DND-41 (cell line): Measurements from ENCODE around the gene ENTPD6.

Experiments
- EZH2 ChIP-seq: IDR thresholded peaks from 3 replicates; pipeline ENCODE4 v1.6.1; 2012; ENCODE audit warnings: borderline replicate concordance, low read depth, mild to moderate bottlenecking, moderate library complexity, low read length, inconsistent platforms; ENCODE audit not compliant: severe bottlenecking
- TF ChIP-seq, protein P1 (sequence below): IDR thresholded peaks from 2 replicates; pipeline ENCODE4 v1.5.1; 2012; ENCODE audit warnings: borderline replicate concordance, low read length, moderate library complexity, mild to moderate bottlenecking; ENCODE audit not compliant: poor library complexity, severe bottlenecking; ENCODE audit errors: extremely low read depth

DNA sequence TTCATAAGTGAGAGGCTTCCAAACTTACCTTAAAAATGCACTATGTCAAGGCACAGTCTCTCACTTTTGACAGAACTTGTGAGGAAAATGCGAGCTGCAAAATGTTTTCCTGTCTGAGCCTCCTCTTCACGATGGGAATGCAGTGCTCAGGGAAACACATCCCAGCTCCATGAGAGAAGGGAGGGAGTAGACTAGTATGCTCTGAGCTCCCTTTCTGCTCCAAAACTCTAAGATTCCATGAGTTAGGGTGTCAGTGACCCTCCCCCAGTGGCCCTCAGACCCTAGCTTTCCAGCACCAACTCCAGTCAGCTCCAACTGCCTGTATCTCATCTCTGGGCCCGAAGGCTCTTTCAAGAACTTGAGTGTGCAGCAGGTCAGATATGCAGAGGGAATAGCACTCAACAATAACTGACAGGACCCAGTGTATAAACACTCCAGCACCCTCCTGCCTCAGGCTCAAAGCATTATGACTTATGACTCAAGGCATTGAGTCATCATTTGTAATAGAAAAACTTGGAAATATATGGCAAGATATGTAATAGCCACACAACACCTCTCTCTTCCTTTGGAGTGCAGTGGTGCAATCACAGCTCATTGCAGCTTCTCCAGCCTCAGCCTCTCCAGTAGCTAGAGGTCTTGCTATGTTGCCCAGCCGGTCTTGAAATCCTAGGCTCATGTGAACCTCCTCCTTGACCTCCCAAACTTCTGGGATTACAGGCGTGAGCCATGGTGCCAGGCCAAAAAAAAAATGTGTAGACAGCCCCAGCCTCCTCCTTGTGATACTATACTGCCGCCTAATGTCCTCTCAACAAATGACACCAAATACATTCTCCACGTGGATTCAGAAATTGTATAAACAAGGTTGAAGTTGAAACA lies 16.7 kb upstream of the ENTPD6 start:
- TF ChIP-seq, protein P1, sequence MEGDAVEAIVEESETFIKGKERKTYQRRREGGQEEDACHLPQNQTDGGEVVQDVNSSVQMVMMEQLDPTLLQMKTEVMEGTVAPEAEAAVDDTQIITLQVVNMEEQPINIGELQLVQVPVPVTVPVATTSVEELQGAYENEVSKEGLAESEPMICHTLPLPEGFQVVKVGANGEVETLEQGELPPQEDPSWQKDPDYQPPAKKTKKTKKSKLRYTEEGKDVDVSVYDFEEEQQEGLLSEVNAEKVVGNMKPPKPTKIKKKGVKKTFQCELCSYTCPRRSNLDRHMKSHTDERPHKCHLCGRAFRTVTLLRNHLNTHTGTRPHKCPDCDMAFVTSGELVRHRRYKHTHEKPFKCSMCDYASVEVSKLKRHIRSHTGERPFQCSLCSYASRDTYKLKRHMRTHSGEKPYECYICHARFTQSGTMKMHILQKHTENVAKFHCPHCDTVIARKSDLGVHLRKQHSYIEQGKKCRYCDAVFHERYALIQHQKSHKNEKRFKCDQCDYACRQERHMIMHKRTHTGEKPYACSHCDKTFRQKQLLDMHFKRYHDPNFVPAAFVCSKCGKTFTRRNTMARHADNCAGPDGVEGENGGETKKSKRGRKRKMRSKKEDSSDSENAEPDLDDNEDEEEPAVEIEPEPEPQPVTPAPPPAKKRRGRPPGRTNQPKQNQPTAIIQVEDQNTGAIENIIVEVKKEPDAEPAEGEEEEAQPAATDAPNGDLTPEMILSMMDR, result peak; percentile 99
- TF ChIP-seq EZH2, result no peak
